DOHH2 (cell line): ENCODE measurements around the gene ZXDB.

Source experiments
- EZH2phosphoT487 ChIP-seq: fragments of 200-600 bp; sonication (generic); IDR thresholded peaks from 2 replicates; pipeline ENCODE4 v1.6.1; 2017; ENCODE audit warnings: borderline replicate concordance, mild to moderate bottlenecking, antibody characterized with exemption, low read length, moderate library complexity, mixed read lengths
- TF ChIP-seq, protein P1 (sequence below): fragments of 200-600 bp; sonication (generic); IDR thresholded peaks from one replicate; pipeline ENCODE4 v1.5.1; 2014; ENCODE audit warnings: antibody characterized with exemption, mild to moderate bottlenecking, low read depth, low read length; ENCODE audit not compliant: poor library complexity, severe bottlenecking

DNA sequence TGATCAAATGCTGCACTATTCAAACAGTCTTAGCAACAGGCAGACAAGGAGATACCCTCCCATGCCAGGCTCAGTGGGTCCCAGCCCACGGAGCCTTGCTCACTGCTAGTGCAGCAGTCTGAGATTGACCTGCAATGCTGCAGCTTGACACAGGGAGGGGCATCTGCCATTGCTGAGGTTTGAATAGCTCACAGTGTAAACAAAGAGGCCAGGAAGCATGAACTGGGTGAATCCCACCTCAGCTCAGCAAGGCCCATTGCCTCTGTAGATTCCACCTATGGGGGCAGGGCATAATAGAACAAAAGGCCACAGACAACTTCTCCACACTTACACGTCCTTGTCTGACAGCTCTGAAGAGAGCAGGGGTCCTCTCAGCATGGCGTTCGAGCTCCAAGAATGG lies 26.6 kb upstream of the ZXDB start:
- no peak for TF ChIP-seq EZH2phosphoT487
- TF ChIP-seq, protein P1, sequence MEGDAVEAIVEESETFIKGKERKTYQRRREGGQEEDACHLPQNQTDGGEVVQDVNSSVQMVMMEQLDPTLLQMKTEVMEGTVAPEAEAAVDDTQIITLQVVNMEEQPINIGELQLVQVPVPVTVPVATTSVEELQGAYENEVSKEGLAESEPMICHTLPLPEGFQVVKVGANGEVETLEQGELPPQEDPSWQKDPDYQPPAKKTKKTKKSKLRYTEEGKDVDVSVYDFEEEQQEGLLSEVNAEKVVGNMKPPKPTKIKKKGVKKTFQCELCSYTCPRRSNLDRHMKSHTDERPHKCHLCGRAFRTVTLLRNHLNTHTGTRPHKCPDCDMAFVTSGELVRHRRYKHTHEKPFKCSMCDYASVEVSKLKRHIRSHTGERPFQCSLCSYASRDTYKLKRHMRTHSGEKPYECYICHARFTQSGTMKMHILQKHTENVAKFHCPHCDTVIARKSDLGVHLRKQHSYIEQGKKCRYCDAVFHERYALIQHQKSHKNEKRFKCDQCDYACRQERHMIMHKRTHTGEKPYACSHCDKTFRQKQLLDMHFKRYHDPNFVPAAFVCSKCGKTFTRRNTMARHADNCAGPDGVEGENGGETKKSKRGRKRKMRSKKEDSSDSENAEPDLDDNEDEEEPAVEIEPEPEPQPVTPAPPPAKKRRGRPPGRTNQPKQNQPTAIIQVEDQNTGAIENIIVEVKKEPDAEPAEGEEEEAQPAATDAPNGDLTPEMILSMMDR = no peak
